ENCODE data around the gene EFHB.

- TF ChIP-seq CTCF (conservative IDR thresholded peaks at IDR 0.05 in 1 of 2, IDR thresholded peaks at IDR 0.05 in 1 of 2; ENCODE audit: extremely low read depth in 1 of 2, insufficient read depth in 1 of 2, low read depth in 1 of 2, low read length in 2 of 2) = no peak
- TF ChIP-seq EZH2 (IDR thresholded peaks at IDR 0.05; ENCODE audit: borderline replicate concordance, low read length) = no peak
Measured at GRCh38 chr3:19881036-19881435, 53.0 kb downstream of the EFHB start.

Data from mammary epithelial cell (primary cell).